ENCODE results near the gene IBTK. TPM values are rescaled to one million over a fixed set of nuclear protein-coding genes. Genes with fewer than 3 reads are reported as not detected.

The IBTK gene
- polyA plus RNA-seq, 3 donors = 7.0 to 20.2 (median 13.1) TPM

DNA sequence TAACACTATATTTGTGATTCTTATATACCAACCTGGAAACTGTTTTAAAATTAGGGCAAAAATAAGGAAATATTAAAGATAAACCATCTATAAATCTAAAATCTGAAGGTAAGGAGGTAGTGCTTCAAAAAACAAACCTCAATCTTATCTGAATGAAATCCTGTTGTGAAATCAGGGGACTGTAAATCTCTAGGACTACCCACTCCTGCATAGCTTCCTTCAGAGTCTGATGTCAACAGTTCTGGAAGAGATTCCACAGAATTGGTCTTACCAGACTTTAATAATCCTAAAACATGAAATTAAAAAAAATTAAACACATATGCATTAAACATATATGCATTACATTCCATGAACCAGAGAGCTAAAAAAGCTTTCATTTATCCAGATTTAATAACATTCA is 51.4 kb downstream of the IBTK start:
- Mint-ChIP-seq H3K27me3 (ENCODE audit: low read depth in 3 of 3) (no peaks in the 10 kb centered on the region), H3K9me3 (no peaks in the 10 kb centered on the region), H3K4me3 (no peak overlapping the region), H3K4me1 (no peaks in the 10 kb centered on the region), H3K27ac (no peak overlapping the region), H3K36me3 (peaks cover 69 to 85% of the 10 kb centered on the region in 2 donors)
- Histone ChIP-seq H3K4me1 (ENCODE audit: control insufficient read depth in 1 of 2, insufficient read depth in 2 of 2, low read length in 2 of 2) (no peaks in the 10 kb centered on the region), H3K9me3 (replicated peaks in 1 of 2; ENCODE audit: control insufficient read depth in 1 of 2, insufficient read depth in 1 of 2, low read length in 2 of 2) (no peaks in the 10 kb centered on the region), H4K20me1 (ENCODE audit: insufficient read depth, low read length) (no peaks in the 10 kb centered on the region), H3K36me3 (replicated peaks in 1 of 2; ENCODE audit: control insufficient read depth in 1 of 2, insufficient read depth in 2 of 2, low read length in 2 of 2) (peaks cover 89 to 99% of the 10 kb centered on the region in 2 donors), H3K27ac (ENCODE audit: low read depth in 1 of 2, low read length in 2 of 2) (no peak overlapping the region), H3K79me2 (ENCODE audit: insufficient read depth, low read length) (no peaks in the 10 kb centered on the region), H2AFZ (ENCODE audit: insufficient read depth, low read depth, low read length, poor library complexity, severe bottlenecking) (no peak overlapping the region), H3K4me3 (replicated peaks in 1 of 3; ENCODE audit: low read depth in 2 of 3, low read length in 3 of 3) (no peak overlapping the region), H3K27me3 (ENCODE audit: control insufficient read depth in 2 of 2, insufficient read depth in 2 of 2, low read length in 2 of 2) (no peaks in the 10 kb centered on the region), H3K4me2 (replicated peaks; ENCODE audit: extremely low read depth, low read length, poor library complexity, severe bottlenecking) (no peak overlapping the region), H3K9ac (ENCODE audit: insufficient read depth, low read length, poor library complexity, severe bottlenecking) (no peak overlapping the region)
- intact Hi-C loops (cut with micrococcal nuclease) = no loop called here
- TF ChIP-seq CTCF (IDR thresholded peaks at IDR 0.05) = no peak
- DNase-seq = no peak

DNA sequence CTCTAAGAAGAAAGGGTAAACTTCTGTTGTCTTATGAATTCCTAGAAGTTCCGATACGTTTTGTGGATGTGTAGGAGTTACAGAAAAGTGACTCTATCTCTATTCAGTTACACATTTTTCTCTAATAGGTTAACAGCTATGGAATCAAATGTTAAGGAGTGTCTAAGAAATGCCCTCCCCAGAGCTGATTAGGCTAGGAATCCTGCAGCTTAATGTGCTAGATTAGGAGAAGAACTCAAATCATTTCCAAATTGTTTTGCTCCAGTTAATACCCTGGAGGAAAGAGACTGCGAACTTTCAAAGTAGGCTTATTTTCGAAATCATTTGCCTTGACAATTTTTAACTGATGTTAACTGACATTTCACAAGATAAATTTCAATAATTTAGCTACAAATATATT is 51.9 kb downstream of the IBTK start:
- H3K27ac ChIP-seq (ENCODE audit: low read depth in 1 of 2, low read length in 2 of 2) = no peak overlapping the region
- no peaks in the 10 kb centered on the region for H3K9me3 ChIP-seq (replicated peaks in 1 of 2; ENCODE audit: control insufficient read depth in 1 of 2, insufficient read depth in 1 of 2, low read length in 2 of 2)
- no peaks in the 10 kb centered on the region for H3K4me1 ChIP-seq (ENCODE audit: control insufficient read depth in 1 of 2, insufficient read depth in 2 of 2, low read length in 2 of 2)
- intact Hi-C loops (cut with micrococcal nuclease) = no loop called here
- no peaks in the 10 kb centered on the region for H4K20me1 ChIP-seq (ENCODE audit: insufficient read depth, low read length)
- DNase-seq = no peak
- H3K79me2 ChIP-seq (ENCODE audit: insufficient read depth, low read length) = no peaks in the 10 kb centered on the region
- Mint-ChIP-seq H3K4me1 (no peaks in the 10 kb centered on the region), H3K27ac (no peak overlapping the region), H3K4me3 (no peak overlapping the region), H3K36me3 (peaks cover 68 to 85% of the 10 kb centered on the region in 2 donors), H3K9me3 (no peaks in the 10 kb centered on the region), H3K27me3 (ENCODE audit: low read depth in 3 of 3) (no peaks in the 10 kb centered on the region)
- no CpG with 5 or more reads among the region's 4 CpGs for WGBS (ENCODE audit: insufficient coverage)
- H2AFZ ChIP-seq (ENCODE audit: insufficient read depth, low read depth, low read length, poor library complexity, severe bottlenecking) = no peak overlapping the region
- TF ChIP-seq CTCF (IDR thresholded peaks at IDR 0.05) = no peak
- H3K27me3 ChIP-seq (ENCODE audit: control insufficient read depth in 2 of 2, insufficient read depth in 2 of 2, low read length in 2 of 2) = no peaks in the 10 kb centered on the region
- no peak overlapping the region for H3K9ac ChIP-seq (ENCODE audit: insufficient read depth, low read length, poor library complexity, severe bottlenecking)
- no peak overlapping the region for H3K4me2 ChIP-seq (replicated peaks; ENCODE audit: extremely low read depth, low read length, poor library complexity, severe bottlenecking)
- H3K36me3 ChIP-seq (replicated peaks in 1 of 2; ENCODE audit: control insufficient read depth in 1 of 2, insufficient read depth in 2 of 2, low read length in 2 of 2) = peaks cover 89 to 99% of the 10 kb centered on the region in 2 donors
- H3K4me3 ChIP-seq (replicated peaks in 1 of 3; ENCODE audit: low read depth in 2 of 3, low read length in 3 of 3) = no peak overlapping the region

Data from CD14-positive monocyte (primary cell).